Astrocyte (in vitro differentiated cells and primary cell): Measurements from ENCODE around the gene NDUFB8. TPM values are rescaled to one million over a fixed set of nuclear protein-coding genes. Genes with fewer than 3 reads are reported as not detected.

Source experiments
- DNase-seq: peaks from one replicate; pipeline ENCODE4 v3.0.0-alpha.2; 2010; ENCODE audit warnings: low read depth
- FAIRE-seq: peaks from 2 replicates; lab custom pipeline; 2011; peaks lifted over from hg19 to GRCh38; lab: Jason Lieb, UNC
- H2AFZ ChIP-seq: 2 replicates; pipeline ENCODE4 v1.6.0; 2012; ENCODE audit warnings: low read depth, low read length, inconsistent platforms
- H3K27ac ChIP-seq: 2 replicates; pipeline ENCODE4 v1.5.1; 2011; ENCODE audit warnings: low read depth, low read length, inconsistent platforms
- H3K27me3 ChIP-seq: 2 replicates; pipeline ENCODE4 v1.6.0; 2011; ENCODE audit warnings: low read length, inconsistent platforms; ENCODE audit not compliant: insufficient read depth
- H3K36me3 ChIP-seq: 2 replicates; pipeline ENCODE4 v1.5.1; 2011; ENCODE audit warnings: low read length, inconsistent platforms; ENCODE audit not compliant: insufficient read depth
- H3K4me1 ChIP-seq: 2 replicates; pipeline ENCODE4 v1.5.1; 2011; ENCODE audit warnings: low read length, inconsistent platforms; ENCODE audit not compliant: insufficient read depth
- H3K4me2 ChIP-seq: 2 replicates; pipeline ENCODE4 v1.6.0; 2012; ENCODE audit warnings: low read length, inconsistent platforms
- H3K4me3 ChIP-seq: 2 replicates; pipeline ENCODE4 v1.5.1; 2011; ENCODE audit warnings: low read depth, mild to moderate bottlenecking, low read length, inconsistent platforms; ENCODE audit not compliant: insufficient read depth
- H3K79me2 ChIP-seq: 2 replicates; pipeline ENCODE4 v1.6.0; 2012; ENCODE audit warnings: mild to moderate bottlenecking, low read length, inconsistent platforms; ENCODE audit not compliant: insufficient read depth
- H3K9ac ChIP-seq: 2 replicates; pipeline ENCODE4 v1.6.0; 2012; ENCODE audit warnings: mild to moderate bottlenecking, low read length, inconsistent platforms
- H3K9me3 ChIP-seq: 2 replicates; pipeline ENCODE4 v1.5.1; 2012; ENCODE audit warnings: low read depth, mild to moderate bottlenecking, low read length, inconsistent platforms; ENCODE audit not compliant: insufficient read depth
- H4K20me1 ChIP-seq: 2 replicates; pipeline ENCODE4 v1.6.0; 2012; ENCODE audit warnings: low read length, inconsistent platforms; ENCODE audit not compliant: insufficient read depth
- H3K27ac Mint-ChIP-seq: one replicate; pipeline ENCODE4 v1.8.0; 2021; ENCODE audit warnings: mild to moderate bottlenecking, mixed read lengths; ENCODE audit not compliant: unreplicated experiment
- H3K27me3 Mint-ChIP-seq: one replicate; pipeline ENCODE4 v1.8.0; 2021; ENCODE audit warnings: low read depth, mixed read lengths; ENCODE audit not compliant: unreplicated experiment
- H3K36me3 Mint-ChIP-seq: one replicate; pipeline ENCODE4 v1.8.0; 2021; ENCODE audit warnings: low read depth, mixed read lengths; ENCODE audit not compliant: unreplicated experiment
- H3K4me1 Mint-ChIP-seq: one replicate; pipeline ENCODE4 v1.8.0; 2021; ENCODE audit warnings: low read depth, mixed read lengths; ENCODE audit not compliant: unreplicated experiment
- H3K4me3 Mint-ChIP-seq: one replicate; pipeline ENCODE4 v1.8.0; 2021; ENCODE audit warnings: mild to moderate bottlenecking, moderate library complexity, mixed read lengths; ENCODE audit not compliant: unreplicated experiment
- H3K9me3 Mint-ChIP-seq: one replicate; pipeline ENCODE4 v1.8.0; 2021; ENCODE audit warnings: mild to moderate bottlenecking, mixed read lengths; ENCODE audit not compliant: unreplicated experiment
- EZH2 ChIP-seq: IDR thresholded peaks from 2 replicates; pipeline ENCODE4 v1.6.1; 2012; ENCODE audit warnings: mild to moderate bottlenecking, low read length, inconsistent platforms; ENCODE audit not compliant: insufficient read depth
- total RNA-seq: library from RNA; stranded (reverse); gene quantifications from 2 replicates; pipeline ENCODE4 v1.2.1, GENCODE V29; 2021
- TF ChIP-seq, protein P1 (sequence below): IDR thresholded peaks from 2 replicates; pipeline ENCODE4 v1.5.1; 2011; ENCODE audit warnings: low read depth, mild to moderate bottlenecking, inconsistent platforms, low read length, moderate library complexity; ENCODE audit not compliant: insufficient read depth

NDUFB8 gene
- total RNA-seq, 1 donor from 2014 or later: 155 TPM

DNA sequence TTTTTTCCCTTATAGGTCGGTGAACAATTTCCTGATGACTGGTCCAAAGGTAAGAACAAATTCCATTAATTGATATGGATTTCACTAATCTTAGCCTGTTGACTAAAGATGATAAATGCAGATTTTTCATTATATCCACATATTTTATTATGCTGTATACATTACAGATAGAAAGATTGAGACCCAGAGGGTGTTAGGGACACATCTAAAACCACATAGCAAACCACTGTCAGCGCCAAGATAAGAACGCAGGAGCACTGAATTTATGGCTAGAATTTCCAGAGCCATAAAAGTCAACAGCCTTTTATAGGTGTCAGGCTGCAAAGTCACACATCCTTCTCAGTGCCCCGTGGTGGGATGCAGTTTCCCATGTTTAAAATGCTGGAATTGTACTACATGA is 50.6 kb downstream of the NDUFB8 start:
- TF ChIP-seq, protein P1, sequence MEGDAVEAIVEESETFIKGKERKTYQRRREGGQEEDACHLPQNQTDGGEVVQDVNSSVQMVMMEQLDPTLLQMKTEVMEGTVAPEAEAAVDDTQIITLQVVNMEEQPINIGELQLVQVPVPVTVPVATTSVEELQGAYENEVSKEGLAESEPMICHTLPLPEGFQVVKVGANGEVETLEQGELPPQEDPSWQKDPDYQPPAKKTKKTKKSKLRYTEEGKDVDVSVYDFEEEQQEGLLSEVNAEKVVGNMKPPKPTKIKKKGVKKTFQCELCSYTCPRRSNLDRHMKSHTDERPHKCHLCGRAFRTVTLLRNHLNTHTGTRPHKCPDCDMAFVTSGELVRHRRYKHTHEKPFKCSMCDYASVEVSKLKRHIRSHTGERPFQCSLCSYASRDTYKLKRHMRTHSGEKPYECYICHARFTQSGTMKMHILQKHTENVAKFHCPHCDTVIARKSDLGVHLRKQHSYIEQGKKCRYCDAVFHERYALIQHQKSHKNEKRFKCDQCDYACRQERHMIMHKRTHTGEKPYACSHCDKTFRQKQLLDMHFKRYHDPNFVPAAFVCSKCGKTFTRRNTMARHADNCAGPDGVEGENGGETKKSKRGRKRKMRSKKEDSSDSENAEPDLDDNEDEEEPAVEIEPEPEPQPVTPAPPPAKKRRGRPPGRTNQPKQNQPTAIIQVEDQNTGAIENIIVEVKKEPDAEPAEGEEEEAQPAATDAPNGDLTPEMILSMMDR: no peak
- no peak for TF ChIP-seq EZH2
- Mint-ChIP-seq H3K4me1 (no peaks in the 10 kb centered on the region), H3K27me3 (peaks cover 58% of the 10 kb centered on the region), H3K9me3 (no peaks in the 10 kb centered on the region), H3K36me3 (no peaks in the 10 kb centered on the region), H3K27ac (no peak overlapping the region), H3K4me3 (no peak overlapping the region)
- Histone ChIP-seq H2AFZ (no peak overlapping the region), H3K9me3 (no peaks in the 10 kb centered on the region), H3K79me2 (no peaks in the 10 kb centered on the region), H3K27me3 (peaks cover 40% of the 10 kb centered on the region), H3K4me1 (peaks cover 9% of the 10 kb centered on the region), H3K4me3 (no peak overlapping the region), H3K27ac (no peak overlapping the region), H3K9ac (no peak overlapping the region), H3K36me3 (no peaks in the 10 kb centered on the region), H4K20me1 (no peaks in the 10 kb centered on the region), H3K4me2 (no peak overlapping the region)
- FAIRE-seq (no peak), DNase-seq (no peak)

GRCh38 chr10:100477970-100478369 is 51.7 kb downstream of the NDUFB8 start:
- H3K36me3 ChIP-seq: no peaks in the 10 kb centered on the region
- peaks cover 38% of the 10 kb centered on the region for H3K27me3 ChIP-seq
- Mint-ChIP-seq H3K9me3 (no peaks in the 10 kb centered on the region), H3K36me3 (no peaks in the 10 kb centered on the region), H3K4me1 (no peaks in the 10 kb centered on the region), H3K27me3 (peaks cover 49% of the 10 kb centered on the region), H3K27ac (no peak overlapping the region), H3K4me3 (no peak overlapping the region)
- H3K4me3 ChIP-seq: no peak overlapping the region
- H2AFZ ChIP-seq: no peak overlapping the region
- peaks cover 9% of the 10 kb centered on the region for H3K4me1 ChIP-seq
- no peaks in the 10 kb centered on the region for H3K79me2 ChIP-seq
- FAIRE-seq (no peak), DNase-seq (no peak)
- no peak overlapping the region for H3K27ac ChIP-seq
- no peak overlapping the region for H3K9ac ChIP-seq
- no peaks in the 10 kb centered on the region for H4K20me1 ChIP-seq
- H3K4me2 ChIP-seq: no peak overlapping the region
- TF ChIP-seq, protein P1: no peak
- no peak for TF ChIP-seq EZH2
- H3K9me3 ChIP-seq: no peaks in the 10 kb centered on the region

Other genes starting within 250 kb of the NDUFB8 start
- gene BLOC1S2, start 243.2 kb downstream of the NDUFB8 start, total RNA-seq: 82.0 and 93.9 TPM in 2 replicates
- not detected in 2 replicates for gene PKD2L1, start 199.6 kb downstream of the NDUFB8 start, total RNA-seq
- gene SCD, start 182.6 kb downstream of the NDUFB8 start, total RNA-seq: 324 and 428 TPM in 2 replicates
- not detected in 2 replicates for gene WNT8B, start 66.9 kb downstream of the NDUFB8 start, total RNA-seq
- 7.8 TPM in 2 replicates for gene SEC31B, start 10.0 kb downstream of the NDUFB8 start, total RNA-seq
- 49.4 and 50.1 TPM in 2 replicates for gene HIF1AN, start 6.1 kb upstream of the NDUFB8 start, total RNA-seq
- gene PAX2, start 215.7 kb upstream of the NDUFB8 start, total RNA-seq: 0.23 and 0.60 TPM in 2 replicates